ENCODE measurements around the gene SLC39A10.

SLC39A10 gene

GRCh38 chr2:195730912-195731311 is 73.9 kb downstream of the SLC39A10 start:
- no peak for DNase-seq (ENCODE audit: low read depth)

- DNase-seq (ENCODE audit: low read depth), result no peak
Measured at GRCh38 chr2:195732574-195732973, 75.5 kb downstream of the SLC39A10 start.

- no peak for DNase-seq (ENCODE audit: low read depth)
Measured at GRCh38 chr2:195733831-195734230, 76.8 kb downstream of the SLC39A10 start.

- no peak for DNase-seq (ENCODE audit: low read depth)
Measured at GRCh38 chr2:195734395-195734794, 77.4 kb downstream of the SLC39A10 start.

GRCh38 chr2:195734931-195735330 is 77.9 kb downstream of the SLC39A10 start:
- DNase-seq (ENCODE audit: low read depth), result no peak

- no peak for DNase-seq (ENCODE audit: low read depth)
Measured at GRCh38 chr2:195735347-195735746, 78.3 kb downstream of the SLC39A10 start.

GRCh38 chr2:195737511-195738325 is 80.7 kb downstream of the SLC39A10 start:
- no peak for DNase-seq (ENCODE audit: low read depth)

GRCh38 chr2:195741191-195741590 is 84.2 kb downstream of the SLC39A10 start:
- no peak for DNase-seq (ENCODE audit: low read depth)

- no peak for DNase-seq (ENCODE audit: low read depth)
Measured at GRCh38 chr2:195756218-195756942, 99.4 kb downstream of the SLC39A10 start.

GRCh38 chr2:195758846-195759245 is 101.8 kb downstream of the SLC39A10 start:
- no peak for DNase-seq (ENCODE audit: low read depth)

- DNase-seq (ENCODE audit: low read depth), result no peak
Measured at GRCh38 chr2:195759877-195760276, 102.9 kb downstream of the SLC39A10 start.

GRCh38 chr2:195763866-195764265 is 106.8 kb downstream of the SLC39A10 start:
- no peak for DNase-seq (ENCODE audit: low read depth)

- DNase-seq (ENCODE audit: low read depth), result no peak
Measured at GRCh38 chr2:195766691-195767090, 109.7 kb downstream of the SLC39A10 start.

GRCh38 chr2:195768431-195768830 is 111.4 kb downstream of the SLC39A10 start:
- no peak for DNase-seq (ENCODE audit: low read depth)

- no peak for DNase-seq (ENCODE audit: low read depth)
Measured at GRCh38 chr2:195769975-195770374, 112.9 kb downstream of the SLC39A10 start.

- DNase-seq (ENCODE audit: low read depth), result no peak
Measured at GRCh38 chr2:195779491-195779890, 122.5 kb downstream of the SLC39A10 start.

GRCh38 chr2:195782156-195782555 is 125.1 kb downstream of the SLC39A10 start:
- DNase-seq (ENCODE audit: low read depth), result peak; percentile 29

Data from stromal cell of bone marrow (primary cell).